HG03378 (cell line): ENCODE measurements around the gene EXOC4.

Experiments
- ATAC-seq: cut with Tn5 transposase; IDR thresholded peaks from one replicate; pipeline ENCODE4 v1.9.1; 2021; ENCODE audit warnings: mild to moderate bottlenecking, moderate library complexity; ENCODE audit not compliant: unreplicated experiment

EXOC4 gene

GRCh38 chr7:133529861-133530260, 277.0 kb downstream of the EXOC4 start:
- ATAC-seq: no peak

GRCh38 chr7:133530682-133531081, 277.8 kb downstream of the EXOC4 start:
- ATAC-seq: no peak

GRCh38 chr7:133534816-133535215, 281.9 kb downstream of the EXOC4 start:
- no peak for ATAC-seq

GRCh38 chr7:133535308-133535707, 282.4 kb downstream of the EXOC4 start:
- ATAC-seq: no peak

- ATAC-seq: no peak
These were observed 283.6 kb downstream of the EXOC4 start for GRCh38 chr7:133536450-133536849.

GRCh38 chr7:133539016-133539415, 286.1 kb downstream of the EXOC4 start:
- no peak for ATAC-seq

GRCh38 chr7:133540096-133540860, 287.4 kb downstream of the EXOC4 start:
- ATAC-seq: no peak

GRCh38 chr7:133542209-133542780, 289.4 kb downstream of the EXOC4 start:
- ATAC-seq: no peak

- no peak for ATAC-seq
These were observed 290.8 kb downstream of the EXOC4 start for GRCh38 chr7:133543657-133544056.

- no peak for ATAC-seq
These were observed 292.7 kb downstream of the EXOC4 start for GRCh38 chr7:133545618-133546017.

GRCh38 chr7:133547981-133548380, 295.1 kb downstream of the EXOC4 start:
- no peak for ATAC-seq

GRCh38 chr7:133549633-133550032, 296.8 kb downstream of the EXOC4 start:
- no peak for ATAC-seq

- ATAC-seq: no peak
These were observed 297.3 kb downstream of the EXOC4 start for GRCh38 chr7:133550145-133550544.

GRCh38 chr7:133550811-133551210, 297.9 kb downstream of the EXOC4 start:
- no peak for ATAC-seq

- ATAC-seq: no peak
These were observed 298.6 kb downstream of the EXOC4 start for GRCh38 chr7:133551466-133551865.

GRCh38 chr7:133552079-133552478, 299.2 kb downstream of the EXOC4 start:
- no peak for ATAC-seq

- ATAC-seq: no peak
These were observed 301.5 kb downstream of the EXOC4 start for GRCh38 chr7:133554330-133554729.

GRCh38 chr7:133556048-133556447, 303.2 kb downstream of the EXOC4 start:
- no peak for ATAC-seq

GRCh38 chr7:133556553-133556952, 303.7 kb downstream of the EXOC4 start:
- no peak for ATAC-seq

GRCh38 chr7:133560900-133561299, 308.0 kb downstream of the EXOC4 start:
- no peak for ATAC-seq

- no peak for ATAC-seq
These were observed 308.5 kb downstream of the EXOC4 start for GRCh38 chr7:133561396-133561795.

- no peak for ATAC-seq
These were observed 309.7 kb downstream of the EXOC4 start for GRCh38 chr7:133562621-133563020.

GRCh38 chr7:133563251-133563650, 310.4 kb downstream of the EXOC4 start:
- no peak for ATAC-seq
